Measurements from ENCODE around the gene FOXK1.

The FOXK1 gene

DNA sequence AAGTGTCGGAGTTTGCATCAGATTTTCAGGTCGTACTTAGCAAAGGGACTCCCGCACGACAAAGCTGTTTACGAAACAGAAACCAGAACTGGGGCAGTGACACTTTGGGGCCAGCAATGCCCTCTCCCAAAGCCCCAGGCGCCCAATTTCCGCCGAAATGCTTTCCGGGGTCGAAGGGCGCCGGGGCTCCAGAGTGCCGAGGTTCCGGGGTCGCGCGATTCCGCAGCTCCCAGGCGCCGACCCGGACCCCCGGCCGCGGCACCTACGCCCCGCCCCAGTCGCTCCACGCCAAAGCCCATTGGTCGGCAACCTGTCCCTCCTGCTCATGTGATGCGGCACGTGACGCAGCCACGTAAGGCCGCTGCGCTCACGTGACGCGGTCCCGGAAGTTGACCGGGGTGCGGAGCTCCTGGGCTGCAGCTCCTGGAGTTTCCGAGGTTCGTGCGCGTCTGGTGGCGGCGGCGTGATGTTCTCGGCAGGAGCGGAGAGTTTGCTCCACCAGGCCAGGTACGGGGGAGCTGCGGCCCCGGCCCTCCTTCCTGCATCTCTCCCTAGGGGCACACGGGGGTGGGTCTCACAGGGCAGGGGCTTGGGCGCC, 93.3 kb downstream of the FOXK1 start, which contains the start of gene AP5Z1:
TSS of gene AP5Z1 (plus strand) at position 374 of the 598 bp plus-strand sequence. CDS start at position 467, 93 bp downstream.
- H3K4me3 ChIP-seq (ENCODE audit: low read length), result peak within 1 kb of the TSS; percentile 97
- peaks cover 25% of the 10 kb centered on the region for H3K79me2 ChIP-seq (ENCODE audit: low read length)
- H3K36me3 ChIP-seq (replicated peaks; ENCODE audit: low read depth, low read length), result no peaks in the 10 kb centered on the region
- H4K20me1 ChIP-seq (ENCODE audit: insufficient read depth, low read length), result no peaks in the 10 kb centered on the region
- H2AFZ ChIP-seq (ENCODE audit: low read depth, low read length), result peak within 1 kb of the TSS; percentile 84; the same call in 1 of the 2 replicates
- TF ChIP-seq, protein P1, sequence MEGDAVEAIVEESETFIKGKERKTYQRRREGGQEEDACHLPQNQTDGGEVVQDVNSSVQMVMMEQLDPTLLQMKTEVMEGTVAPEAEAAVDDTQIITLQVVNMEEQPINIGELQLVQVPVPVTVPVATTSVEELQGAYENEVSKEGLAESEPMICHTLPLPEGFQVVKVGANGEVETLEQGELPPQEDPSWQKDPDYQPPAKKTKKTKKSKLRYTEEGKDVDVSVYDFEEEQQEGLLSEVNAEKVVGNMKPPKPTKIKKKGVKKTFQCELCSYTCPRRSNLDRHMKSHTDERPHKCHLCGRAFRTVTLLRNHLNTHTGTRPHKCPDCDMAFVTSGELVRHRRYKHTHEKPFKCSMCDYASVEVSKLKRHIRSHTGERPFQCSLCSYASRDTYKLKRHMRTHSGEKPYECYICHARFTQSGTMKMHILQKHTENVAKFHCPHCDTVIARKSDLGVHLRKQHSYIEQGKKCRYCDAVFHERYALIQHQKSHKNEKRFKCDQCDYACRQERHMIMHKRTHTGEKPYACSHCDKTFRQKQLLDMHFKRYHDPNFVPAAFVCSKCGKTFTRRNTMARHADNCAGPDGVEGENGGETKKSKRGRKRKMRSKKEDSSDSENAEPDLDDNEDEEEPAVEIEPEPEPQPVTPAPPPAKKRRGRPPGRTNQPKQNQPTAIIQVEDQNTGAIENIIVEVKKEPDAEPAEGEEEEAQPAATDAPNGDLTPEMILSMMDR (IDR thresholded peaks at IDR 0.05; ENCODE audit: low read depth, low read length), result no peak
- TF ChIP-seq EZH2phosphoT487 (IDR thresholded peaks at IDR 0.05; ENCODE audit: low read depth), result no peak
- no peaks in the 10 kb centered on the region for H3K27me3 ChIP-seq (ENCODE audit: low read depth, low read length)
- peak within 1 kb of the TSS; percentile 92 for H3K4me2 ChIP-seq (ENCODE audit: low read length)
- H3K27ac ChIP-seq (ENCODE audit: low read length), result peak within 1 kb of the TSS; percentile 82
- no peaks in the 10 kb centered on the region for H3K9me3 ChIP-seq (ENCODE audit: insufficient read depth, low read length)
- peak within 1 kb of the TSS; percentile 92 for H3K9ac ChIP-seq (ENCODE audit: low read length)
- peaks cover 7% of the 10 kb centered on the region; the same call in 1 of the 2 replicates for H3K4me1 ChIP-seq (ENCODE audit: low read length)

DNA sequence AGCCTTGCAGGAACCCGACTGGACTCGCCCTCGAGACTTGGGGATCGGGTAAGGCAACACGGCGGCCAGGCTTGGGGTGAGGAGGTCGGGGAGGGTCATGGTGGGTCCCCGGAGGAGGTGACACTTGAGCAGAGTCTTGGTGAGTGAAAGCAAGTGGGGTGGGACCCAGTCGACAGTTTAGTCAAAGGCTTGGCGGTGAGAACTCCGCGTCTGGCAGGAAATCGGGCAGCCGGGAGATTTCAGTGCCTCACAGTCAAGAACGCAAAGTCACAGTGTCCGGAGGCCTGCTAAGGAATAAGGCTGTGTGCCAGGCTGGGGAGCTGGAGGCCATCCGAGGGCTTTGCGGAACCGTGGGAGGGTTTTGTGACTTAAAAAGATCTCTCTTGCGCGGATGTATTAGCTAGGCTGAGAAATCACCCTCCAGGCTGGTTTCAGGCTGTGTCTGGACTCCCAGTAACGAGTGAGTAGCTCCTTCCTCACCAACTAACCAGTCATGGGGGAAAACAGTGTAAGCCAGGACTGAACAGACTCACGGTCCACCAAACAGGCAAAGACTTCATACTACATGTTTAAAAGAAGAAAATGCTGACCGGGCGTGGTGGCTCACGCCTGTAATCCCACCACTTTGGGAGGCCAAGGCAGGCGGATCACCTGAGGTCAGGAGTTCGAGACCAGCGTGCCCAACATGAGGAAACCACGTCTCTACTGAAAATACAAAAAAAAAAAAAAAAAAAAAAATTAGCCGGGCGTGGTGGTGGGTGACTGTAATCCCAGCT, 93.9 kb downstream of the FOXK1 start:
- H4K20me1 ChIP-seq (ENCODE audit: insufficient read depth, low read length), result no peaks in the 10 kb centered on the region
- H3K27ac ChIP-seq (ENCODE audit: low read length), result peak overlapping the region; percentile 39
- H3K4me1 ChIP-seq (ENCODE audit: low read length), result peaks cover 7% of the 10 kb centered on the region; the same call in 1 of the 2 replicates
- H2AFZ ChIP-seq (ENCODE audit: low read depth, low read length), result no peak overlapping the region
- peak overlapping the region; percentile 97 for H3K4me3 ChIP-seq (ENCODE audit: low read length)
- no peaks in the 10 kb centered on the region for H3K27me3 ChIP-seq (ENCODE audit: low read depth, low read length)
- H3K4me2 ChIP-seq (ENCODE audit: low read length), result peak overlapping the region; percentile 92
- H3K9ac ChIP-seq (ENCODE audit: low read length), result peak overlapping the region; percentile 68
- no peaks in the 10 kb centered on the region for H3K36me3 ChIP-seq (replicated peaks; ENCODE audit: low read depth, low read length)
- no peaks in the 10 kb centered on the region for H3K9me3 ChIP-seq (ENCODE audit: insufficient read depth, low read length)
- TF ChIP-seq, protein P1 (IDR thresholded peaks at IDR 0.05; ENCODE audit: low read depth, low read length), result no peak
- TF ChIP-seq EZH2phosphoT487 (IDR thresholded peaks at IDR 0.05; ENCODE audit: low read depth), result no peak
- H3K79me2 ChIP-seq (ENCODE audit: low read length), result peaks cover 25% of the 10 kb centered on the region

DNA sequence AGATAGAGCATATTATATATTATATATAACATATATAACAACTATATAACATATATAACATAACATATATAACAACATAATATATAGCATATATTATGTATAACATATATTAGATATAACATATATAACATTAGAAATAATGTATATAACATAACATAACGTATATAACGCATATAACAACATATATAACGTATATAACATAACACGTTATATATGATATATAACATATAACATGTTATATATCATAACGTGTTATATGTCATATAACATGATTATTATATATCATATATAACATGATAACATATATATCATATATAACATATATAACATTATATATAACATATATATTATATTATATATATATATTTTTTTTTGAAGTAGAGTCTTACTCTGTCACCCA, 97.0 kb downstream of the FOXK1 start:
- TF ChIP-seq EZH2phosphoT487 (IDR thresholded peaks at IDR 0.05; ENCODE audit: low read depth), result no peak
- TF ChIP-seq, protein P1 (IDR thresholded peaks at IDR 0.05; ENCODE audit: low read depth, low read length), result no peak
- peaks cover 25% of the 10 kb centered on the region for H3K79me2 ChIP-seq (ENCODE audit: low read length)
- H3K27me3 ChIP-seq (ENCODE audit: low read depth, low read length), result no peaks in the 10 kb centered on the region
- no peak overlapping the region for H3K4me3 ChIP-seq (ENCODE audit: low read length)
- H3K4me1 ChIP-seq (ENCODE audit: low read length), result peaks cover 4% of the 10 kb centered on the region; the same call in 1 of the 2 replicates
- no peaks in the 10 kb centered on the region for H3K9me3 ChIP-seq (ENCODE audit: insufficient read depth, low read length)
- H2AFZ ChIP-seq (ENCODE audit: low read depth, low read length), result no peak overlapping the region
- no peak overlapping the region for H3K27ac ChIP-seq (ENCODE audit: low read length)
- no peak overlapping the region for H3K4me2 ChIP-seq (ENCODE audit: low read length)
- no peak overlapping the region for H3K9ac ChIP-seq (ENCODE audit: low read length)
- no peaks in the 10 kb centered on the region for H4K20me1 ChIP-seq (ENCODE audit: insufficient read depth, low read length)
- H3K36me3 ChIP-seq (replicated peaks; ENCODE audit: low read depth, low read length), result no peaks in the 10 kb centered on the region

DNA sequence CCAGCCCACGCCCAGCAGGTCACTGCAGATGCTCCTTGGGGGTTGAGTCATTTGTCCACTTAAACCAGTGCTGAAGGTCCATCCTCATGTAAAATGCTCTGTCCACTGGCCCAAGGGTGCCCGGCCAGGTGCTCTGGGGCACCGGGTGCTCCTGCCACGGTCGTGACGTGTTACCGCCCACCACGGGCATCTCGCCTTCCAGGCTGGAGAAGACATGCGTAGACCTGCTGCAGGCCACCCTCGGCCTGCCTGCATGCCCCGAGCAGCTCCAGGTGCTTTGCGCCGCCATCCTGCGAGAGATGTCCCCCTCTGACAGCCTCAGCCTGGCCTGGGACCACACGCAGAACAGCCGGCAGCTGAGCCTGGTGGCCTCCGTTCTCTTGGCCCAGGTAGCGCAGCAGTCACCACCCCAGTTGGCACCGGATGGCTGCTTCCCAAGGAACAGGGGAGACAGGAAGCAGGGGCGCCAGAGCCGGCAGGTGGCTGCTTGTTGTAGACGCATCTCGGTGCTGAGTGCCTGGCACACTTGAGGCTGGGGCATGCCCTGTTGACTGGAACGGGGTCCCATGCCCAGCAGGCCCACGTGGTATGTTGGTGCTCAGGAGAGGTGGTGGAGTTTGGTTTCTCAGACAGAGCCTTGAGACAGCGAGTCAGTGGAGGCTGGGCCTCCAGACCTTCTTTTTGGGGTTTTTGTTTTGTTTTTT, 99.4 kb downstream of the FOXK1 start:
- peaks cover 16% of the 10 kb centered on the region for H3K79me2 ChIP-seq (ENCODE audit: low read length)
- H3K9ac ChIP-seq (ENCODE audit: low read length), result no peak overlapping the region
- TF ChIP-seq, protein P1 (IDR thresholded peaks at IDR 0.05; ENCODE audit: low read depth, low read length), result no peak
- TF ChIP-seq EZH2phosphoT487 (IDR thresholded peaks at IDR 0.05; ENCODE audit: low read depth), result no peak
- no peak overlapping the region for H2AFZ ChIP-seq (ENCODE audit: low read depth, low read length)
- H3K27ac ChIP-seq (ENCODE audit: low read length), result no peak overlapping the region
- no peaks in the 10 kb centered on the region for H4K20me1 ChIP-seq (ENCODE audit: insufficient read depth, low read length)
- no peaks in the 10 kb centered on the region for H3K36me3 ChIP-seq (replicated peaks; ENCODE audit: low read depth, low read length)
- no peaks in the 10 kb centered on the region for H3K27me3 ChIP-seq (ENCODE audit: low read depth, low read length)
- no peak overlapping the region for H3K4me3 ChIP-seq (ENCODE audit: low read length)
- no peak overlapping the region for H3K4me2 ChIP-seq (ENCODE audit: low read length)
- H3K9me3 ChIP-seq (ENCODE audit: insufficient read depth, low read length), result no peaks in the 10 kb centered on the region
- no peaks in the 10 kb centered on the region for H3K4me1 ChIP-seq (ENCODE audit: low read length)
